WI38 (cell line): ENCODE results near the gene PRKX.
"Not testable (repeated sequence)": the region's sequence is repeated elsewhere in the genome, so short reads cannot be mapped to it uniquely, and the experiment has no call there.

Source experiments
- H3K4me3 ChIP-seq: 2 replicates; pipeline ENCODE4 v1.5.1; 2011; ENCODE audit warnings: low read depth, mild to moderate bottlenecking, control low read depth, low read length
- CTCF ChIP-seq: IDR thresholded peaks from 2 replicates; pipeline ENCODE4 v1.5.1; 2012; ENCODE audit warnings: low read depth, mild to moderate bottlenecking, control low read depth, low read length

Gene PRKX

GRCh38 chrX:3669841-3670475 is 43.5 kb downstream of the PRKX start:
- H3K4me3 ChIP-seq: no peak overlapping the region
- TF ChIP-seq CTCF: no peak

- no peak for TF ChIP-seq CTCF
- no peak overlapping the region for H3K4me3 ChIP-seq
These were observed 46.5 kb downstream of the PRKX start for GRCh38 chrX:3666975-3667374.

GRCh38 chrX:3664921-3665320 is 48.5 kb downstream of the PRKX start:
- no peak overlapping the region for H3K4me3 ChIP-seq
- TF ChIP-seq CTCF: no peak

GRCh38 chrX:3663576-3664250 is 49.7 kb downstream of the PRKX start:
- H3K4me3 ChIP-seq: not testable (repeated sequence)

- H3K4me3 ChIP-seq: no peak overlapping the region
- no peak for TF ChIP-seq CTCF
These were observed 53.7 kb downstream of the PRKX start for GRCh38 chrX:3659761-3660160.

- no peak overlapping the region for H3K4me3 ChIP-seq
- no peak for TF ChIP-seq CTCF
These were observed 58.3 kb downstream of the PRKX start for GRCh38 chrX:3655181-3655580.

GRCh38 chrX:3653111-3653510 is 60.3 kb downstream of the PRKX start:
- no peak overlapping the region for H3K4me3 ChIP-seq
- no peak for TF ChIP-seq CTCF

- peak; percentile 19; the same call in 1 of the 2 replicates for TF ChIP-seq CTCF
- H3K4me3 ChIP-seq: no peak overlapping the region
These were observed 62.2 kb downstream of the PRKX start for GRCh38 chrX:3651277-3651676.
